ENCODE measurements around the gene RHPN2.

Gene RHPN2

GRCh38 chr19:33064792-33065550 lies at the start of gene RHPN2:
RHPN2 (minus strand) TSS chr19:33064888; CDS start chr19:33064852, 36 bp downstream.
- DNase-seq: peak in 1 of 4 experiments; percentile 10

GRCh38 chr19:33114312-33114711 lies 49.6 kb upstream of the RHPN2 start:
- no peak for DNase-seq

- DNase-seq: no peak
Observed at GRCh38 chr19:33111587-33111986, 46.9 kb upstream of the RHPN2 start.

- no peak for DNase-seq
Observed at GRCh38 chr19:33110137-33110910, 45.6 kb upstream of the RHPN2 start.

GRCh38 chr19:33108161-33108560 lies 43.5 kb upstream of the RHPN2 start:
- DNase-seq: no peak

GRCh38 chr19:33102893-33103292 lies 38.2 kb upstream of the RHPN2 start:
- DNase-seq: no peak

- no peak for DNase-seq
Observed at GRCh38 chr19:33100894-33101644, 36.4 kb upstream of the RHPN2 start.

- no peak for DNase-seq
Observed at GRCh38 chr19:33098055-33098534, 33.4 kb upstream of the RHPN2 start.

- DNase-seq: no peak
Observed at GRCh38 chr19:33096005-33096404, 31.3 kb upstream of the RHPN2 start.

GRCh38 chr19:33094436-33095067 lies 29.9 kb upstream of the RHPN2 start:
- DNase-seq: no peak

GRCh38 chr19:33093420-33094210 lies 28.9 kb upstream of the RHPN2 start:
- no peak for DNase-seq

GRCh38 chr19:33090179-33090578 lies 25.5 kb upstream of the RHPN2 start:
- no peak for DNase-seq

GRCh38 chr19:33089010-33089409 lies 24.3 kb upstream of the RHPN2 start:
- no peak for DNase-seq

GRCh38 chr19:33086955-33087354 lies 22.3 kb upstream of the RHPN2 start:
- DNase-seq: no peak

- DNase-seq: no peak
Observed at GRCh38 chr19:33085570-33086128, 21.0 kb upstream of the RHPN2 start.

- peak; percentile 52 to 76 (median 65) for DNase-seq
Observed at GRCh38 chr19:33080761-33081681, 16.3 kb upstream of the RHPN2 start, which contains the start of gene GPATCH1. GPATCH1 (plus strand) TSS chr19:33081181; CDS start chr19:33081194, 13 bp downstream.

GRCh38 chr19:33075519-33075918 lies 10.8 kb upstream of the RHPN2 start:
- no peak for DNase-seq

- no peak for DNase-seq
Observed at GRCh38 chr19:33071887-33072286, 7.2 kb upstream of the RHPN2 start.

GRCh38 chr19:33067121-33067520 lies 2.4 kb upstream of the RHPN2 start:
- no peak for DNase-seq

- no peak for DNase-seq
Observed at GRCh38 chr19:33066543-33066942, 1.9 kb upstream of the RHPN2 start.
